Upper lobe of left lung (tissue), 4 donors: Measurements from ENCODE around the gene FCMR.

Source experiments
- EP300 ChIP-seq, 4 donors: sonication (generic); formaldehyde crosslinking; IDR thresholded peaks; one replicate each; pipeline ENCODE4 v1.5.1; 2017; ENCODE audit warnings: antibody characterized with exemption in 4 of 4, control low read depth in 2 of 4
- POLR2A ChIP-seq, 4 donors: fragments of 450-650 bp; IDR thresholded peaks; one replicate each; pipeline ENCODE4 v1.5.1; 2016 to 2017; ENCODE audit warnings: antibody characterized with exemption in 4 of 4, mild to moderate bottlenecking in 2 of 4
- POLR2AphosphoS5 ChIP-seq, 2 donors: sonication (generic); formaldehyde crosslinking; IDR thresholded peaks; one replicate each; pipeline ENCODE4 v1.5.1; 2017; ENCODE audit warnings: antibody characterized with exemption in 2 of 2
- TF ChIP-seq, protein P1 (sequence below), 6 experiments: fragments of 450-650 bp in 4 of 6; fragments of 200-600 bp in 2 of 6; sonication (generic) in 2 of 6; IDR thresholded peaks; one replicate each; pipeline ENCODE4 v1.5.1; 2016 to 2019; ENCODE audit warnings: antibody characterized with exemption in 6 of 6

DNA sequence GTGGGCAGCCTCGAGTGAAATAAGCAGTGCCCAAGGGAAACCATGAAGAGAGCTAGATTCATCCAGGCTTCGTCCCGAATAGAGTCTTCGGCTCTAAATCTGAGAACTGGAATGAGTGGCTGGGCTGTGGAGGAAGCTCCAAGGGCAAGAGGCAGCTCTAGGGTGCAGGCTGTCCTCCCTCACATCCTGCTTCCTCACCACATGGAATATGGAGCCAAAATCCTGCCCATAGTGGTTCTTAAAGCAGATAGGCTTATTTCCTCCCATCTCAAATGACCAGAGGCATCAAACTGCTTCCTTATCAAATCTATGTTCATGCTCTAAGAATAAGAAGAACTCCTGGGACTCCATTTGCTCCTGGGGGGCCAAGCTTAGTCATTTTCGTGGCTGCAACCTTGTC lies 22.0 kb downstream of the FCMR start:
- TF ChIP-seq, protein P1, sequence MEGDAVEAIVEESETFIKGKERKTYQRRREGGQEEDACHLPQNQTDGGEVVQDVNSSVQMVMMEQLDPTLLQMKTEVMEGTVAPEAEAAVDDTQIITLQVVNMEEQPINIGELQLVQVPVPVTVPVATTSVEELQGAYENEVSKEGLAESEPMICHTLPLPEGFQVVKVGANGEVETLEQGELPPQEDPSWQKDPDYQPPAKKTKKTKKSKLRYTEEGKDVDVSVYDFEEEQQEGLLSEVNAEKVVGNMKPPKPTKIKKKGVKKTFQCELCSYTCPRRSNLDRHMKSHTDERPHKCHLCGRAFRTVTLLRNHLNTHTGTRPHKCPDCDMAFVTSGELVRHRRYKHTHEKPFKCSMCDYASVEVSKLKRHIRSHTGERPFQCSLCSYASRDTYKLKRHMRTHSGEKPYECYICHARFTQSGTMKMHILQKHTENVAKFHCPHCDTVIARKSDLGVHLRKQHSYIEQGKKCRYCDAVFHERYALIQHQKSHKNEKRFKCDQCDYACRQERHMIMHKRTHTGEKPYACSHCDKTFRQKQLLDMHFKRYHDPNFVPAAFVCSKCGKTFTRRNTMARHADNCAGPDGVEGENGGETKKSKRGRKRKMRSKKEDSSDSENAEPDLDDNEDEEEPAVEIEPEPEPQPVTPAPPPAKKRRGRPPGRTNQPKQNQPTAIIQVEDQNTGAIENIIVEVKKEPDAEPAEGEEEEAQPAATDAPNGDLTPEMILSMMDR (IDR thresholded peaks at IDR 0.05): no peak
- no peak for TF ChIP-seq EP300 (IDR thresholded peaks at IDR 0.05)
- no peak for TF ChIP-seq POLR2AphosphoS5 (IDR thresholded peaks at IDR 0.05)
- TF ChIP-seq POLR2A (IDR thresholded peaks at IDR 0.05): no peak
